Neuron (in vitro differentiated cells): Measurements from ENCODE around the gene PARD6A.
"Not testable (repeated sequence)": the region's sequence is repeated elsewhere in the genome, so short reads cannot be mapped to it uniquely, and the experiment has no call there.

Experiments
- H2AFZ ChIP-seq: one replicate; pipeline ENCODE4 v1.6.1; 2013; ENCODE audit warnings: low read depth, mild to moderate bottlenecking, inconsistent platforms, low read length, moderate library complexity
- H3K27me3 ChIP-seq: one replicate; pipeline ENCODE4 v1.6.1; 2013; ENCODE audit warnings: low read length; ENCODE audit not compliant: insufficient read depth
- H3K36me3 ChIP-seq: one replicate; pipeline ENCODE4 v1.6.1; 2013; ENCODE audit warnings: low read length; ENCODE audit not compliant: insufficient read depth
- H3K4me1 ChIP-seq: one replicate; pipeline ENCODE4 v1.6.1; 2013; ENCODE audit warnings: low read length; ENCODE audit not compliant: insufficient read depth
- H3K4me3 ChIP-seq: 2 replicates; pipeline ENCODE4 v1.5.1; 2013; ENCODE audit warnings: mild to moderate bottlenecking, low read length, moderate library complexity
- H3K9me3 ChIP-seq: one replicate; pipeline ENCODE4 v1.6.1; 2013; ENCODE audit warnings: low read length

PARD6A gene

DNA sequence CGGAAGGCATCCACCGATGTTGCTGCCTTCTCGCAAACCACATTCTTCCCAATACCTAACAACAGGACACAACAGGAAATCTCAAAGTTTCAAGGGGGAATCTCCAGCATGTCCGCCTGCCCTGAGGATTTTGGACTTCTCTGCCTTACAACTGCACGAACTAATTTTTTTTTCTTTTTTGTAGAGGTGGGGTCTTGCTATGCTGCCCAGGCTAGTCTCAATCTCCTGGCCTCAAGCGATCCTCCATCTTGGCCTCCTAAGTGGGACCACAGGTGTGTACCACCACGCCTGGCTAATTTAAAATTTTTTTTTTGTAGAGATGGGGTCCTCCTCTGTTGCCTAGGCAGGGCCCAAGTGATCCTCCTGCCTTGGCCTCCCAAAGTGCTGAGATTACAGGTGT, 15.2 kb downstream of the PARD6A start:
- no peaks in the 10 kb centered on the region for H3K9me3 ChIP-seq
- H3K36me3 ChIP-seq, result peaks cover 15% of the 10 kb centered on the region
- H3K4me1 ChIP-seq, result no peaks in the 10 kb centered on the region
- no peak overlapping the region for H3K4me3 ChIP-seq
- no peaks in the 10 kb centered on the region for H3K27me3 ChIP-seq
- H2AFZ ChIP-seq, result no peak overlapping the region

DNA sequence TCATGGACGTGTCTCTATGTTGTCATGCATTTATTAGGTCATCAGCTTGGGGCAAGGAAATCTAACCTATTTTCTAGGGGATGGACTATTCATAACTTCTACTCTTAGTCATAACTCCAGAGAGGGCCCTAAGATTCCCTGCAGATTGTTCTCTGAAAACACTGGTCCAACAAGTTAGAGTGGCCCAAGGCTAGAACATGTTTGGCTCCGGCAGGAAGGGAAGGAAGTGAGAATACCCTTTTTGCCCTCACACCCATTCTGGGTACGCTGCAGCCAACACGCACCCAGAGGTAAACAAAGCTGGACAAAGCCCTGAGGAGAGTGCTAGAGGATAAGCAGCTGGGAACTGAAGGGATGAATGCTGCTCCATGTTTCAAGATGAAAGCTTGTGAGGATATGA, 15.8 kb downstream of the PARD6A start:
- Histone ChIP-seq H3K36me3 (peaks cover 15% of the 10 kb centered on the region), H3K27me3 (no peaks in the 10 kb centered on the region), H3K4me3 (no peak overlapping the region), H3K4me1 (no peaks in the 10 kb centered on the region), H2AFZ (no peak overlapping the region), H3K9me3 (no peaks in the 10 kb centered on the region)

DNA sequence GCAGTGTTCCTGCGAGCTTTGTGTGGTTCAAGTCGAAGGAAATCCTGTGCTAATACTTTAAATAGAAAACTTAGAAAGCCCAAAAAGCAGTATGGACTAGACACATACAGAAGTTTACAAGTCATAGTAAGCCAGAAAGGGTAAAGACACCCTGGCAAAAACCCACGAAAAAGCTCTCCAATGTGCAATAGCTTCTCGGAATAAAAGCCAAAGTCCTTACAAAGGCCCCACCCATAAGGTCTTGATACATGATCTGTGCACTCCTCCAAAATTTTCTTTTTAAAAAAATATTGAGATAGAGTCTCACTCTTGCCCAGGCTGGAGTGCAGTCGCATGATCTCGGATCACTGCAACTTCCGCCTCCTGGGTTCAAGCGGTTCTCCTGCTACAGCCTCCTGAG, 16.2 kb downstream of the PARD6A start:
- no peak overlapping the region for H2AFZ ChIP-seq

DNA sequence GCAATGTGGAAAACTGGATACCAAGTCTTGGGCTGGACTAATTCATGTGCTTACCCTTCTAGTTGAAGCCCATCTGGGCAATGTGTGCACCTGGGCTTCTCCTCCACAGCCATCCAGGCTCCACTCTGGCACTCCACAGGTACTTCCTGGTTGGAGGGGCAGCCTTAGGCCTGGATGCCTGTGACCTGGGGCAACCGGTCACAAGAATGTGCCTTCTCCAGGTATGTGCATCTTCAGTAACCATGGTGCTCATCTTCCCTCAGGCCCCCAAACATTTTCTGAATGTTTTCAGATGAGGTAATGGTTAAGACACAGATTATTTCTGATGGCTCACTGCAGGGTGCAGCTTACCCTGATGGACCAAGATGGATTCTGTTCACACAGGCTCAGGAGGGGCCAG, 17.0 kb downstream of the PARD6A start:
- H3K9me3 ChIP-seq, result no peaks in the 10 kb centered on the region
- peaks cover 17% of the 10 kb centered on the region for H3K36me3 ChIP-seq
- no peaks in the 10 kb centered on the region for H3K4me1 ChIP-seq
- H3K27me3 ChIP-seq, result no peaks in the 10 kb centered on the region
- no peak overlapping the region for H2AFZ ChIP-seq
- H3K4me3 ChIP-seq, result no peak overlapping the region

More for the DNA sequence above, 16.2 kb downstream of the PARD6A start:
- Histone ChIP-seq H3K9me3 (no peaks in the 10 kb centered on the region), H3K4me3 (no peak overlapping the region), H3K27me3 (no peaks in the 10 kb centered on the region), H3K4me1 (no peaks in the 10 kb centered on the region), H3K36me3 (peaks cover 17% of the 10 kb centered on the region)

DNA sequence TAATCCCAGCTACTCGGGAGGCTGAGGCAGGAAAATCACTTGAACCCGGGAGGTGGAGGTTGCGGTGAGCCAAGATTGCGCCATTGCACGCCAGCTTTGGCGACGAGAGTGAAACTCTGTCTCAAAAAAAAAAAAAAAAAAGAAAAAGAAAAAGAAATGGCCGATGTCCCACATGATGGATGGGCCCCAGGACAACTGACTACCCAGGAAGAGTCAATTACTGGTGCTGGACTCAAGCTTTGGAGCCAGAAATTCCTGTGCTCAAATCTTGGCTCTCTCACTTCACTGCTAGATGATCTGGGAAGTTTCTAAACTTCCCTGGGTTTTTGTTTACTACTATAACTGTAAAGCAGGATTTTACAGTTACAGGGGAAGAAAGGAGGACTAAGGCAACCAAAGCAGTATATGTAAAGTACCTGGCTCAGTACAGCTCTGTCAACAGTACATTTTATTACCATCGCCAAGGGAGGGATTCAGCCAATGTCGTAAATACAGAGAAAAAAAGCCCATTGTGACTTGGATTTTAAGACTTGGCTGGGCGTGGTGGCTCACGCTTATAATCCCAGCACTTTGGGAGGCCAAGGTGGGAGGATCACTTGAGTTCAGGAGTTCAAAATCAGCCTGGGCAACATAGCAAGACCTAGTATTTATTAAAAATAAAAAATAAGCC, 17.7 kb downstream of the PARD6A start:
- Histone ChIP-seq H2AFZ (no peak overlapping the region), H3K4me3 (no peak overlapping the region), H3K27me3 (no peaks in the 10 kb centered on the region), H3K9me3 (no peaks in the 10 kb centered on the region), H3K36me3 (peaks cover 23% of the 10 kb centered on the region), H3K4me1 (no peaks in the 10 kb centered on the region)

DNA sequence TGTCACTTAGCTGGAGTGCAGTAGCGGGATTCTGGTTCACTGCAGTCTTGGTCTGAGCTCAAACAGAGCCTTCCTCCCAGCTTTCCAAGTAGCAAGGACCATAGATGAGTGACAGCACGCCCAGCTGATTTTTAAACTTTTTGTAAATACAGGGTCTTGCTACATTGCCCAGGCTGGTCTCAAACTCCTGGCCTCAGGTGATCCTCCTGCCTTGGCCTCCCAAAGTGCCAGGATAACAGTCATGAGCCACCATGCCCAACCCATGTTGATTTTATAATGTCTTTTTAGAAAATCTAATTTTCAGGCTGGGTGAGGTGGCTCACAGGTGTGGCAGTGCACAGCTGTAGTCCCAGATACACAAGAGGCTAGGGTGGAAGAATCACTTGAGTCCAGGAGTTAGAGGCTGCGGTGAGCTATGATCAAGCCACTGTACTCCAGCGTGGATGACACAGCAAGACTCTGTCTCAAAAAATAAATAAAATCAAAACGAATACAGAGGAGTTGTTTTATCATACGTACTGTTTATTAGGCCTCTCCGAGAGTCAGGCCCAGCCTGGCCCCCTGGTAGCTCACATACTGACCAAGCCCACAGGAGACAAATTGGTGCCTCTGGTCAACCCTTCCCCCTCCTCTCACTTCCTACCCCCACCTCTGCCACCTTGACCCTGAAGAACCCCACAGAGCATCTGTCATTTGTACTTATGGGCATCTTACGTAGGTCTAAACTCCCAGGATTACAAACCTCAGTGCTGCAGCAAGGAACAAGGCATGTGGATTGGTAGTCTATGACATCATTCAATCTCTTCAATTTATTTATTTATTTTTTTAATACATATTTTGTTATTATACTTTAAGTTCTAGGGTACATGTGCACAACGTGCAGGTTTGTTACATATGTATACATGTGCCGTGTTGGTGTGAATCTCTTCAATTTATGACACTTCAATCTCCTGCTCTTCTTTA, 19.5 kb downstream of the PARD6A start:
- H3K4me3 ChIP-seq, result no peak overlapping the region
- no peaks in the 10 kb centered on the region for H3K4me1 ChIP-seq
- no peak overlapping the region for H2AFZ ChIP-seq
- H3K9me3 ChIP-seq, result no peaks in the 10 kb centered on the region
- no peaks in the 10 kb centered on the region for H3K27me3 ChIP-seq
- peaks cover 35% of the 10 kb centered on the region for H3K36me3 ChIP-seq

DNA sequence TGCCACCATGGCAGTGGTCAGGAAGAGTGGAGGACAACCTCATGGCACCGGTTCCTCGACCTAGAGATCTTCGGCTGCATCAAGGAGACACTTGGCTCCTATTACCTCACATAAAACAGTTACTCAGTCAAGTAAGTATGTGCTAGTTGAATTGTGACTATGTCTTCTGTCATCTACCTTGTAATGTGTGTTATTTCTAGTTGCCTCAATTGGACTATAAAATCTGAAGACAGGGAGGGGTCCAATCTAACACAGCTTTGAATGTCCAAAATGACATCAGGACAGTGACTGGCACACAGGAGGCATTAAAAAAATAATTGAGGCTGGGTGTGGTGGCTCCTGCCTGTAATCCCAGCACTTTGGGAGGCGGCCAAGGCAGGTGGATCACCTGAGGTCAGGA, 23.0 kb downstream of the PARD6A start:
- peaks cover 34% of the 10 kb centered on the region for H3K36me3 ChIP-seq
- no peaks in the 10 kb centered on the region for H3K4me1 ChIP-seq
- H3K4me3 ChIP-seq, result no peak overlapping the region

DNA sequence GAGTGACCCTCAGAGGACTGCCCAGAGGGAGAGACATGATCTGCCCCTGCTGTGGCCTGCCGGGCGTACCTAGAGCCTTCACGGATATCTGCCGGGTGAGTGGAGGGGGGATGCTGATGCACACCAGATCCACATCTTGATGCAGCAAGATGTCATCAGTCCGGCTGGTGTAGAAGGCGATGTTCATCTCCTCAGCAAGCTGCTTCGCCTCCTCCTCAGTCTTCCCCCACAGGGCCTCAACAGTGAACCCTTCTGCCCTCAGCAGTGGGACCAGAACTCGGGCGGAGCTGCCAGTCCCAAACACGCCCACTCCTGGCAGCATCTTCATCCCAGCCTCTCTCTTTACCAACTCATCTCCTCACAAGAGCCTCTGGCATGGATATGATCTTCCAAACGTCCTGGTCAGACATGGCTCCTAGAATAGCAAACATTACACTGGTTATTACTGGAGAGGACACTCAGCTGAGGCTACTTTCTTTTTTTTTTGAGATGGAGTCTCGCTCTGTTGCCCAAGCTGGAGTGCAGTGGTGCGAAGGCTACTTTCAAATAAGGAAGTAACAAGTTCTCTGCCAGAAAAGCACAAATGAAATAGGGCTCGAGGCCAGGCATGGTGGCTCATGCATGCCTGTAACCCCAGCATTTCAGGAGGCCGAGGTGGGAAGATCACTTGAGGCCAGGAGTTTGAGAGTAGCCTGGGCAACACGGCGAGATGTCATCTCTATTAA, 24.8 kb downstream of the PARD6A start:
- Histone ChIP-seq H3K9me3 (no peaks in the 10 kb centered on the region), H3K36me3 (peaks cover 31% of the 10 kb centered on the region), H3K4me1 (no peaks in the 10 kb centered on the region), H3K4me3 (no peak overlapping the region), H3K27me3 (no peaks in the 10 kb centered on the region), H2AFZ (no peak overlapping the region)

More for the DNA sequence above, 23.0 kb downstream of the PARD6A start:
- Histone ChIP-seq H3K9me3 (no peaks in the 10 kb centered on the region), H3K27me3 (no peaks in the 10 kb centered on the region), H2AFZ (no peak overlapping the region)

DNA sequence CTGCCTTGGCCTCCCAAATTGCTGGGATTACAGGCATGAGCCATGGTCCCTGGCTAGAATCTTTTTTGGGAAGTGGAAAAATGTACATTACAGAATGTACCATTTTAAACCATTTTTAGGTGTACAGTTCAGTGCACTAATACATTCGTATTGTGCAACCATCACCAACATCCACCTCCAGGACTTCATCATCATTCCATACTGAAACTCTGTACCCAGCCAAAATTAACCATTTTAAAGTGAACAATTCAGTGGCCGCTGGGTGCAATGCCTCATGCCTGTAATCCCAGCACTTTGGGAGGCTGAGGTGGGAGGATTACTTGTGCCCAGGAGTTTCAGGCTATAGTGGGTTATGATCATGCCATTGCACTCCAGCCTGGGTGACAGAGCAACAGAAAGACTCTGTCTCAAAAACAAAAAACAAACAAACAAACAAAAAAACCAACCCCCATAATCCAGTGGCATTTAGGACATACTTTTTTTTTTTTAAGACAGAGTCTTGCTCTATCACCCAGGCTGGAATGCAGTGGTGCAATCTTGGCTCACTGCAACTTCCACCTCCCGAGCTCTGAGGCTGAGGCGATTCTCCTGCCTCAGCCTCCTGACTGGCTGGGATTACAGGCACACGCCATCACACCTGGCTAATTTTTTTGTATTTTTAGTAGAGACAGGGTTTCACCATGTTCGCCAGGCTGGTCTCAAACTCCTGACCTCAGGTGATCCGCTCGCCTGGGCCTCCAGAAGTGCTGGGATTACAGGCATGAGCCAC, 32.9 kb downstream of the PARD6A start:
- H3K36me3 ChIP-seq, result peaks cover 15% of the 10 kb centered on the region
- H3K4me1 ChIP-seq, H3K27me3 ChIP-seq, H2AFZ ChIP-seq, H3K9me3 ChIP-seq, H3K4me3 ChIP-seq: not testable (repeated sequence)

DNA sequence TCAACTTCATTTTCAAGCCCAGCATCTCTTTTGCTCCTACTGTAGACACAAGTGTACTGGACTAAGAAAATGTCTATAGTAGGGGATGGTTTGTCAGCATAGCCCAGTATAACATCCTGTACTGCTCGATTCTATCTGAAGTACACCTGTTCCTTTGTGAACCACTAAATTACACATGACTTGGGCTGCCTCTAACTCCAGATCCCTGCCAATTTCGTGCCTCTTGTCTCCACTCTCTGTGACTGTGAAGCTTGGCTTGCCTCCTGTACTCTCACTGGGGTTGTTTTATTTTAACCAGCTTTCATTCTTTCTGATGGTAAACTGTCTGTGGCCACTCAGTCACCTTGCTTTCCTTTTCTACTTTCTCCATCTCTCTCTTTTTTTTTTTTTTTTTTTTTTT, 33.9 kb downstream of the PARD6A start:
- no peak overlapping the region for H2AFZ ChIP-seq
- H3K4me1 ChIP-seq, result no peaks in the 10 kb centered on the region
- peaks cover 18% of the 10 kb centered on the region for H3K36me3 ChIP-seq
- no peaks in the 10 kb centered on the region for H3K27me3 ChIP-seq
- H3K9me3 ChIP-seq, result peaks cover 8% of the 10 kb centered on the region
- no peak overlapping the region for H3K4me3 ChIP-seq

DNA sequence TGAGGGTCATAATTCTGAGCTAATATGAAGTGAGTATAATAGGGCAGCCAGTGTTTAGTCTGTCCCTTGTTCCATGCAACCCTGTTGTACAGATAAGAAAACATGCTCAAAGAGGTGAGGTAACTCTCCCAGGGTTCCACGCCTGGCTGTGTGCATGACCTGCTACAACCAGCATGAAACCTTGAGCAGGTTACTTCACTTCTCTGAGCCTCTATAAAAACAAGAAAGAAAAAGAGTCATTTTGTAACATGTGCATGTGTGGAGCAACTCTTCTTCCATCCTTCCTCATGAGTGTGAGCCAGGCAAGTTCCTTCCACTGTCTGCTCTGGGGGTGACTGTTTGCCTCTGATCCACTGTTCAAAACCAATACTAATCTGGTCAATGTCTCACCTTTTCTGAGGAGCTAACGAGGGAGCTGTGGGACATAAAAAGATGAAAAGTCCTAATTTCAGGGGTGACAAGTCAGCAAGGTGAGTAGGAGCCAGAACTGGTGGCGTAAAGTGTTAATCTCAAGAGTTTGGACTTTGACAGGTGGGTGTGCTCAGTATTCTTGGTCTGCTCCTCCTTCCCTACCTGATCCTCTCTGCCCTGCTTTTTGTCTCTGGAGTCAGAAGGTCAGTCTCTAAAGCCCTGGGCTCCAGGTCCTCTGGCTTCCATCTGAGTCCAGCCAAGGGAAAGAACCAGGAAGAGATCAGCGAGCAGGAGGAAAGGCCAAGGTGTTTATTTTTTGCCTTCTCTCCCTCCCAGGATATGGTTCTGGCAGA, 36.8 kb downstream of the PARD6A start:
- Histone ChIP-seq H2AFZ (no peak overlapping the region), H3K27me3 (no peaks in the 10 kb centered on the region), H3K36me3 (peaks cover 9% of the 10 kb centered on the region), H3K4me1 (peaks cover 6% of the 10 kb centered on the region), H3K9me3 (peaks cover 10% of the 10 kb centered on the region), H3K4me3 (no peak overlapping the region)

DNA sequence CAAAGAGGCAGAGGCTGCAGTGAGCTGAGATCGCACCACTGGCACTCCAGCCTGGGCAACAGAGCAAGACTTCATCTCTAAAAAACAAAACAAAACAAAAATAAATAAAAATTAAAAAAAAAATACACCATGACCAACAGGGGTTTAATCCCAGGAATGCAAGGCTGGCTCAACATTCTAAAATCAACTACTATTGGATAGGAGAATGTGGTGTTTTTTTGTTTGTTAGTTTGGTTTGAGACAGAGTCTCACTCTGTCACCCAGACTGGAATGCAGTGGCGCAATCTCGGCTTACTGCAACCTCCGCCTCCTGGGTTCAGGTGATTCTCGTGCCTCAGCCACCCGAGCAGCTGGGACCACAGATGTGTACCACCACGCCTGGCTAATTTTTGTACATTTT, 38.5 kb downstream of the PARD6A start:
- no peak overlapping the region for H3K4me3 ChIP-seq
- H3K9me3 ChIP-seq, result peaks cover 10% of the 10 kb centered on the region
- H2AFZ ChIP-seq, result no peak overlapping the region
- no peaks in the 10 kb centered on the region for H3K27me3 ChIP-seq
- peaks cover 6% of the 10 kb centered on the region for H3K4me1 ChIP-seq
- peaks cover 9% of the 10 kb centered on the region for H3K36me3 ChIP-seq
